ENCODE results near the gene TFB1M.

- TF ChIP-seq REST (IDR thresholded peaks at IDR 0.05; ENCODE audit: insufficient read depth in 1 of 2, low read depth in 2 of 2, low read length in 2 of 2), result no peak
- no peak for TF ChIP-seq POLR2AphosphoS5 (IDR thresholded peaks at IDR 0.05; ENCODE audit: low read depth, low read length)
- TF ChIP-seq FOXP2 (optimal IDR thresholded peaks at IDR 0.05; ENCODE audit: borderline replicate concordance, extremely low read depth, extremely low read length, insufficient read depth), result no peak
- TF ChIP-seq TAF1 (IDR thresholded peaks at IDR 0.05; ENCODE audit: borderline replicate concordance, insufficient read depth, low read length), result no peak
- no peak for TF ChIP-seq SIN3A (IDR thresholded peaks at IDR 0.05; ENCODE audit: borderline replicate concordance, insufficient read depth, low read length)
These were observed 73.2 kb downstream of the TFB1M start for GRCh38 chr6:155240905-155241600.
